Small intestine (tissue), 7 donors: ENCODE results near the gene ATG16L1. TPM values are rescaled to one million over a fixed set of nuclear protein-coding genes. Genes with fewer than 3 reads are reported as not detected.

ENCODE experiments used
- DNase-seq, 2 donors: peaks; one replicate each; pipeline versions ENCODE4 v3.0.0 to v3.0.0-alpha.2; 2013
- FAIRE-seq: peaks from 2 replicates; lab custom pipeline; 2012; peaks lifted over from hg19 to GRCh38; lab: Jason Lieb, UNC
- H3K27ac ChIP-seq, 3 donors: one replicate each; pipeline ENCODE4 v1.5.1; 2013; ENCODE audit warnings: low read length in 2 of 3, mild to moderate bottlenecking in 2 of 3, control low read depth in 1 of 3, inconsistent platforms in 1 of 3, low read depth in 1 of 3, moderate library complexity in 1 of 3
- H3K27me3 ChIP-seq, 3 donors: one replicate each; pipeline ENCODE4 v1.6.1; 2013; ENCODE audit warnings: low read length in 3 of 3, inconsistent platforms in 1 of 3; ENCODE audit not compliant: control insufficient read depth in 3 of 3, insufficient read depth in 3 of 3
- H3K36me3 ChIP-seq, 3 donors: one replicate each; pipeline ENCODE4 v1.6.1; 2013; ENCODE audit warnings: low read length in 3 of 3, inconsistent platforms in 1 of 3, low read depth in 1 of 3, mild to moderate bottlenecking in 1 of 3, moderate library complexity in 1 of 3; ENCODE audit not compliant: control insufficient read depth in 3 of 3, insufficient read depth in 2 of 3
- H3K4me1 ChIP-seq, 3 donors: one replicate each; pipeline ENCODE4 v1.6.1; 2013; ENCODE audit warnings: low read length in 2 of 3, inconsistent platforms in 1 of 3, low read depth in 1 of 3, mild to moderate bottlenecking in 1 of 3, moderate library complexity in 1 of 3; ENCODE audit not compliant: control insufficient read depth in 3 of 3, insufficient read depth in 2 of 3
- H3K4me3 ChIP-seq, 3 donors: one replicate each; pipeline ENCODE4 v1.5.1; 2013; ENCODE audit warnings: low read length in 3 of 3, control low read depth in 1 of 3, inconsistent platforms in 1 of 3, low read depth in 1 of 3, mild to moderate bottlenecking in 1 of 3, moderate library complexity in 1 of 3
- H3K9me3 ChIP-seq, 2 donors: one replicate each; pipeline ENCODE4 v1.6.1; 2013; ENCODE audit warnings: low read depth in 1 of 2, low read length in 1 of 2; ENCODE audit not compliant: control insufficient read depth in 2 of 2, insufficient read depth in 1 of 2
- WGBS, 3 donors: extraction: QIAGEN DNeasy Blood & Tissue Kit; methylation state at CpG; one replicate each; pipeline ENCODE4 v1.1.7; 2013; 5-methylcytosine and 5-hydroxymethylcytosine counted together
- polyA plus RNA-seq, 4 donors: library from polyadenylated mRNA; stranded (reverse) in 3 of 4; unstranded in 1 of 4; fragments of 200-250 nt in 3 of 4; fragments of 120-200 nt in 1 of 4; gene quantifications; one replicate each; pipeline versions ENCODE4 v1.2.1 to v1.2.3, GENCODE V29; 2013
- donor health status: healthy with polysubstance abuse.
- donor health status: control.
- donor health status: control.
- donor health status: Bipolar disorder and iron deficiency.
- donor health status: healthy.

The ATG16L1 gene
- polyA plus RNA-seq, 4 donors = 14.6 to 21.4 (median 17.5) TPM

DNA sequence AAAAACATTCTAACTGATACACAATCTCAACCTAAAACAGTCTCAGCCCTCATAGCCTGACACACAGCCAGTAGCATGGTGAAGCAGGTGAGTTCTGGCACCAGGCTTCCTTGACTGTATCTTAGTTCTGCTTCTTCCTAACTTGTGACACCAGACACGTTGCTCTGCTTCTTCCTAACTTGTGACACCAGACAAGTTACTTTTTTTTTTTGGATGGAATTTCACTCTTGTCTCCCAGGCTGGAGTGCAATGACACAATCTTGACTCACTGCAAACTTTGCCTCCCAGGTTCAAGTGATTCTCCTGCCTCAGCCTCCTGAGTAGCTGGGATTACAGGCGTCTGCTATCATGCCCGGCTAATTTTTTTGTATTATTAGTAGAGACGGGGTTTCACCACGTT is 6.7 kb upstream of the ATG16L1 start:
- FAIRE-seq (no peak), DNase-seq (no peak)
- H3K9me3 ChIP-seq = no peaks in the 10 kb centered on the region
- 38 to 57% (median 53%) methylated on average over 5 of the region's 5 CpGs for WGBS, 3 donors
- H3K36me3 ChIP-seq = no peaks in the 10 kb centered on the region
- H3K4me1 ChIP-seq = peaks cover 0 to 6% (median 2%) of the 10 kb centered on the region in 3 donors
- H3K4me3 ChIP-seq = no peak overlapping the region
- H3K27me3 ChIP-seq = no peaks in the 10 kb centered on the region
- H3K27ac ChIP-seq = no peak overlapping the region

DNA sequence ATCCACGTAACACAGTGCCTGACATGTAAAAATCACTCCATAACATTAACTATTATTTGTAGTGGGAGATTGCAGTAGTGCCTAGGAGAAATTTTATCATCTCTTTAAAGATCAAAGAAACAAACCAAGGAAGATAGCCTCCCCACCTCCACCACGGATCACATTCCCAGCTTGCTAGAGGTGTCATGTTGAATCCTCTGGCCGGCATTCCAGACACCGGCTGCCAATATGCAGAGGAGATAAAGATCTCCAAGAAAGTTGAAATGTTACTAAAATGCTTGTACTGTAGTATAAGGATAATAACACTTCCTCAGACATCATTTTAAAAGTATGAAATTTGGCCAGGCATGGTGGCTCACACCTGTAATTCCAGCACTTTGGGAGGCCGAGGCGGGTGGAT is 6.1 kb upstream of the ATG16L1 start:
- DNase-seq (no peak), FAIRE-seq (no peak)
- WGBS, 3 donors = 78 to 91% (median 88%) methylated on average over 6 of the region's 6 CpGs
- H3K4me1 ChIP-seq = peaks cover 0 to 6% (median 2%) of the 10 kb centered on the region in 3 donors
- H3K36me3 ChIP-seq = no peaks in the 10 kb centered on the region
- H3K9me3 ChIP-seq = no peaks in the 10 kb centered on the region
- no peak overlapping the region for H3K4me3 ChIP-seq
- no peak overlapping the region for H3K27ac ChIP-seq
- H3K27me3 ChIP-seq = no peaks in the 10 kb centered on the region

DNA sequence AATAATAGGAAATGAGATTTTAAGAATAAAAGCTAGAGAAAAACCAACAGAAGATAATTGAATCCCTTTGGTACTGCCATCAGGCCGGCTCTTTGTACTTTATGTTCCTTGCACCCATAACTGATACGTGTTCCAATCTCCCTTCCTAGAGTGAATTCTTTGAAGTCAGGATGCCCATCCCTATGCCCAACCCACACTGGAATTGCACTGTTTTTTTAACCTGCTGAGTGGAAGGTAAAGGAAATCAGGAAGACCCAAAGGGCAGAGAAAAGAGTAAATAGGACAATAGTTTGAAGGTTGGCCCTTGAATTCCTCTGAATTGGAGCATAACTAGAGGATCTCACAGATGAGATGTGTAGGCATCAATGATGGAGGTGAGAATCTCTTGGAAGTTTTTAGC is 4.4 kb upstream of the ATG16L1 start:
- Histone ChIP-seq H3K27me3 (no peaks in the 10 kb centered on the region), H3K27ac (peak overlapping the region in 2 of 3 donors; percentile 18 to 70), H3K4me1 (peaks cover 0 to 3% (median 2%) of the 10 kb centered on the region in 3 donors), H3K9me3 (no peaks in the 10 kb centered on the region), H3K36me3 (no peaks in the 10 kb centered on the region), H3K4me3 (no peak overlapping the region)
- DNase-seq = peak in 1 of 2 donors; percentile 73
- 13 to 63% (median 52%) methylated on average over 2 of the region's 2 CpGs for WGBS, 3 donors
- FAIRE-seq = no peak

DNA sequence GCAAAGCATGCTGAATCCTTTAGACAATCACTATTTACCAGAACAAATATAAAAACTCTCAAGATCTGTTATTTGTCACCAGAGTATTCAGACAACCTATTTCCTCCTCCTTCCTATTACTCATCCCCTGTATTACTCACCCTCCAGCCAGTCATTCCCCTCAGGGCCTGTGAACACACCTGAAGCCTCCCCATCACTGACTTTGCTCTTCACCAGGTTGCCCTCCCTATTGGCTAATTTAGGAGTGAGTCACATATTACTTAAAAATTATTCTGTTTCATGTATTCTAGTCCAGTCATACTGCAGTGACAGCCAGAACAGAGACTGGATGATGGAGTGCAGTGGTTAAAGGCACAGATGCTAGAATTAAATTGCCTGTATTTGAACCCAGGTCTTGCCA is 3.7 kb upstream of the ATG16L1 start:
- FAIRE-seq (no peak), DNase-seq (peak in 1 of 2 donors; percentile 66)
- H3K36me3 ChIP-seq = no peaks in the 10 kb centered on the region
- H3K27me3 ChIP-seq = no peaks in the 10 kb centered on the region
- H3K4me1 ChIP-seq = peaks cover 0 to 9% (median 2%) of the 10 kb centered on the region in 3 donors
- no peaks in the 10 kb centered on the region for H3K9me3 ChIP-seq
- peak overlapping the region in 2 of 3 donors; percentile 18 to 70 for H3K27ac ChIP-seq
- no peak overlapping the region for H3K4me3 ChIP-seq

DNA sequence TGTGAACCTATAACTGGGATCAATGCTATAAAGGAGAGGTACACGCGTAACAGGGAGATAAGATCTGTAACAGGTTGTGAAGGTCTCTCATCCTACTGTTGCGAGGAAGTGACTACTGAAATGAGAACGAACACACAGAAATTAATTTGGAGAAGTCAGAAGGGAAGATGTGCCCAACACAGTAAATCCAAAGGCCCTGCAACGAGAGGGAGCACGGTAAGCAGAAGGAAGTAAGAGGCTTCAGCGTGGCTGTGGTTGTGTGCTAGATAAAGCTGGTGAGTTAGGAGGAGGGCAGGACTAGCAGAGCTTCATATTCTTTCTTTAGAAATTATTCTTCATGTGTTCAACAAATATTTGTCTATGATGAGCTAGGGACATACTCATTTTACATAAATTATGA is 2.5 kb upstream of the ATG16L1 start:
- Histone ChIP-seq H3K27ac (no peak overlapping the region), H3K4me3 (no peak overlapping the region), H3K9me3 (no peaks in the 10 kb centered on the region), H3K4me1 (peaks cover 0 to 11% (median 8%) of the 10 kb centered on the region in 3 donors), H3K27me3 (no peaks in the 10 kb centered on the region), H3K36me3 (no peaks in the 10 kb centered on the region)
- 64 to 73% (median 67%) methylated on average over 7 of the region's 7 CpGs for WGBS, 3 donors
- FAIRE-seq (no peak), DNase-seq (no peak)

DNA sequence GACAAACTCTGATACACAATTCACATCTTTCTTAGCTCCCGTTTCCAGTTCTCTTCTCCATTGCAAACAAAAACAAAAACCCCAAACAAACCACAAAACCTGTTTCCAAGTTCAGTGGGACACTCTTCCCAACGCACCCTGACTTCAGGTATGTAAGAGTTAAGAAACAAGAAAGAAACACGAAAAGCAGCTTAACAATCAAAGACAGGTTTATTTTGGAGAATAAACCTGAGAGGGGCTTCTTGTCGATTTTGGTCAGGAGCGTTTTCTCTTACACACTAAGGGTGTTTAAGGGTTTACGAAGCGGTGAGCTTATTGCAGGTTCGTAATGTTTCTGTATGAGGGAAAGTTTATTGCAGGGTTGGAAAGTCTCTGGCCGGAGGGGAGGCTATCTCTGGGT is 905 bp upstream of the ATG16L1 start:
- Histone ChIP-seq H3K4me1 (peaks cover 2 to 11% (median 8%) of the 10 kb centered on the region in 3 donors), H3K27me3 (no peaks in the 10 kb centered on the region), H3K27ac (peak overlapping the region in 1 of 3 donors; percentile 86), H3K36me3 (peaks cover 0 to 4% (median 0%) of the 10 kb centered on the region in 3 donors), H3K9me3 (no peaks in the 10 kb centered on the region), H3K4me3 (no peak overlapping the region)
- FAIRE-seq (no peak), DNase-seq (no peak)
- 91 to 94% (median 93%) methylated on average over 9 of the region's 9 CpGs for WGBS, 3 donors

DNA sequence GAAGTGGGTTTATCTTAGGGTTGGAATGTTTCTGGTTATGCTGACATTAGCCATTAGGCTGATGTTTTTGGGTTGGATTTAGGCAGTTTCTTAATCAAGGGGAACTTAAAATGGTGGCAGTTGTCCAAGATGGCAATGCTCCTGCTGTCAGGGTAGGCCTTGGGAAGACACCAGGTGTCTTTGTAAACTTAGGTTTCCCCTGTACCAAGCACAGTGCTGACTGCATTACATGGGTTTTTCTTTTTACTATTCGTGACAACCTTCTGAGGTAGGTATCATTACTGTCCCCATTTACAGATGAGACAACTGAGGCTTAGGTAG is 528 bp upstream of the ATG16L1 start:
- FAIRE-seq = no peak
- no peaks in the 10 kb centered on the region for H3K9me3 ChIP-seq
- H3K36me3 ChIP-seq = peaks cover 0 to 4% (median 0%) of the 10 kb centered on the region in 3 donors
- H3K27ac ChIP-seq = peak overlapping the region; percentile 75 to 86 (median 81)
- WGBS, 3 donors = 8 to 52% (median 10%) methylated on average over 1 of the region's 1 CpG
- H3K27me3 ChIP-seq = no peaks in the 10 kb centered on the region
- H3K4me1 ChIP-seq = peaks cover 2 to 11% (median 8%) of the 10 kb centered on the region in 3 donors
- peak overlapping the region in 2 of 3 donors; percentile 27 to 94 for H3K4me3 ChIP-seq
- DNase-seq = no peak

DNA sequence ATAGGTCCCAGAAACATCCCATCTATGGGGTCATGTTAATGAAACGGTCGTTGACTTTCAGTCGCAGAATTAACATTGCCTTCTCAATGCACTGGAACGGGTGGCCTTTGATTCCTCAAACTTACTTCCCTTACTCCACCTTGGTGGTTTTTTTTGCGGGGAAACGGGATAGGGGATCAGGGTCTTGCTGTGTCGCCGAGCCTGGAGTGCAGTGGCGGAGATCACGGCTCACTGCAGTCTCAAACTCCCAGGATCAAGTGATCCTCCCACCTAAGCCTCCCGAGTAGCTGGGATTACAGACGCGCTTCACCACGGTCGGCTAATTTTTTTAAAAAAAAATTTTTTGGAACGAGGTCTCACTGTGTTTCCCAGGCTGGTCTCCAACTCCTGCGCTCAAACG is 754 bp downstream of the ATG16L1 start:
- H3K4me3 ChIP-seq = peak overlapping the region; percentile 94 to 98 (median 95)
- peaks cover 0 to 11% (median 0%) of the 10 kb centered on the region in 3 donors for H3K36me3 ChIP-seq
- DNase-seq (peak in 1 of 2 donors; percentile 25), FAIRE-seq (no peak)
- H3K27ac ChIP-seq = peak overlapping the region in 2 of 3 donors; percentile 84 to 86
- H3K9me3 ChIP-seq = no peaks in the 10 kb centered on the region
- WGBS, 3 donors = 0 to 1% (median 1%) methylated on average over 18 of the region's 18 CpGs
- H3K4me1 ChIP-seq = peaks cover 2 to 9% (median 8%) of the 10 kb centered on the region in 3 donors
- no peaks in the 10 kb centered on the region for H3K27me3 ChIP-seq

DNA sequence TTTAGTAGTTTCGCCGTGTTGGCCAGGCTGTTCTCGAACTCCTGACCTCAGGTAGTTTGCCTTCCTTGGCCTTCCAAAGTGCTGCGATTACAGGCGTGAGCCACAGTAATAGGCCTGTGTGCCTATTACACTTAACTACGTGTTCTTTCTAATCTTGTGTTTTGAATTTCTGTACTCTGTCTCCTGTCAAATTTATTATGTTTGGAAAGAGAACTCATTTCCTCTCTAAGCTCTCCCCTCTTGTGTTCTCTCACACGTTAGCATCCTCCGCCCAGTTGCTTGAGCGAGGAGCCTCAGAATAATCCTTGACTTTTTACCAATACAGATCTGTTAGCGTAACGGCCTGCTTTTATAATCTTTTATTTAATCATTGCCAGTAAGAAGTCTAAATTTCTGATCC is 3.7 kb downstream of the ATG16L1 start:
- 86 to 91% (median 90%) methylated on average over 11 of the region's 11 CpGs for WGBS, 3 donors
- H3K27me3 ChIP-seq = no peaks in the 10 kb centered on the region
- H3K27ac ChIP-seq = no peak overlapping the region
- FAIRE-seq = no peak
- H3K9me3 ChIP-seq = no peaks in the 10 kb centered on the region
- peaks cover 3 to 28% (median 4%) of the 10 kb centered on the region in 3 donors for H3K36me3 ChIP-seq
- no peak overlapping the region for H3K4me3 ChIP-seq
- no peak for DNase-seq
- peaks cover 2 to 8% (median 7%) of the 10 kb centered on the region in 3 donors for H3K4me1 ChIP-seq
